ENCODE measurements around the gene ROPN1. TPM values are rescaled to one million over a fixed set of nuclear protein-coding genes. Genes with fewer than 3 reads are reported as not detected.
"Not testable (repeated sequence)": the region's sequence is repeated elsewhere in the genome, so short reads cannot be mapped to it uniquely, and the experiment has no call there.

The ROPN1 gene
- polyA plus RNA-seq, 5 donors = 0.19 to 0.42 (median 0.23) TPM

GRCh38 chr3:123997543-123997942 lies 5.6 kb upstream of the ROPN1 start:
- no peak for DNase-seq

GRCh38 chr3:123993818-123994217 lies 1.9 kb upstream of the ROPN1 start:
- DNase-seq = no peak

- DNase-seq = no peak
Measured at GRCh38 chr3:123986427-123986826, 5.5 kb downstream of the ROPN1 start.

- no peak for DNase-seq
Measured at GRCh38 chr3:123984957-123985356, 7.0 kb downstream of the ROPN1 start.

DNA sequence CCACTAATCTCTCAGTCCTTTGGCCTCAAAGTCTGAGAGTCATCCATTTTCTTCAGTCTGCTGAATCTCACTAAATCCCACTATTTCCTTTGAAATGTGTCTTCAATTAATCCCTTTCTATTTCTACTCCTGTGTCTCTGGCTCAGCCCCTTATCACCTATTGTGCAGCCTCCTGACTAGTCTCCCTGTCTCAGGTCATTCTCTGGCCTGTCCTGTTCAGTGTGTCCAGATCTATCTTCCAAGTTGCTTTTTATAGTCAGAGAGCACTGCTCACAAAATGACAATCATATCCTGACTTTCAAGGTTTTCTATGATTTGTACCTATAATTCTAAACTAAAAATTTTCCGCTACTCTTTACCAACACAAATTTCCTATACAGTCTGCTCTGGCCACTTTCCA lies 7.6 kb downstream of the ROPN1 start:
- DNase-seq = no peak

DNA sequence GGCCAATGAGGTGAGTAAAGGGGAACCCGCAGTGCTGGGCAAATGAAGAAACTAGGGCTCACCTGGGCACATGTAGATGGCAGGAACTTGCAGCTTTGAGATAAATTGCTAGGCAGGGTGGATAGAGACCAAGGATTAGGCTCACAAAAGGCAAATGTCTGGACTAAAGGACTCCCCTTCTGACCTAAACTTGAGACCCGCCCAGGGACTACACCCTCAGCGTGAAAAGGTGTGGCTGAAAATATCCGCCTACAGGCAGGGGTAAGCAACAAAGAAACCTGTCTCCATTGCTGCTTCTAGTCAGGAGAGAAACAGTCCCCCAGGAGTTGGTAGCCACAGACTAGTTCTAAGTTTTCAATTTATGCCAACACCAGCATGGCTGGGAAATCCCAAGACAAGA lies 10.6 kb downstream of the ROPN1 start:
- DNase-seq = not testable (repeated sequence)

DNA sequence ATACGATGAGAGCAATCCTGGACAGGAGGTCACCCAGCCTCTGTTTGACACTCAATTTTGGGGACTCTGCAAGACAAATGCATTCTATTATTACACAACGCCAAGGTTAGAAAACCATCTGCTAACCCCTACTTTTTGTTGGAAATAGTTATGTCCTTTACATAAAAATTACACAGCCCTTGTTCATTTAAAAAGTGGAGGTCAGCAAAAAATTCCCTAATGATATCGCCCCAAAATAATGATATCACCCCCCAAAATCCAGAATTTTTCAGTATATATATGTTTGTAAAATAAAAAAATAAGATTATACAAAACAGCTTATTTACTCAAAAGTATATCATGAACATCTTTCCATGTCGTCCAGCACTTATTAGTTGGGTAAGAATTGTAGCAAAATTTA lies 11.4 kb downstream of the ROPN1 start:
- DNase-seq = no peak

DNA sequence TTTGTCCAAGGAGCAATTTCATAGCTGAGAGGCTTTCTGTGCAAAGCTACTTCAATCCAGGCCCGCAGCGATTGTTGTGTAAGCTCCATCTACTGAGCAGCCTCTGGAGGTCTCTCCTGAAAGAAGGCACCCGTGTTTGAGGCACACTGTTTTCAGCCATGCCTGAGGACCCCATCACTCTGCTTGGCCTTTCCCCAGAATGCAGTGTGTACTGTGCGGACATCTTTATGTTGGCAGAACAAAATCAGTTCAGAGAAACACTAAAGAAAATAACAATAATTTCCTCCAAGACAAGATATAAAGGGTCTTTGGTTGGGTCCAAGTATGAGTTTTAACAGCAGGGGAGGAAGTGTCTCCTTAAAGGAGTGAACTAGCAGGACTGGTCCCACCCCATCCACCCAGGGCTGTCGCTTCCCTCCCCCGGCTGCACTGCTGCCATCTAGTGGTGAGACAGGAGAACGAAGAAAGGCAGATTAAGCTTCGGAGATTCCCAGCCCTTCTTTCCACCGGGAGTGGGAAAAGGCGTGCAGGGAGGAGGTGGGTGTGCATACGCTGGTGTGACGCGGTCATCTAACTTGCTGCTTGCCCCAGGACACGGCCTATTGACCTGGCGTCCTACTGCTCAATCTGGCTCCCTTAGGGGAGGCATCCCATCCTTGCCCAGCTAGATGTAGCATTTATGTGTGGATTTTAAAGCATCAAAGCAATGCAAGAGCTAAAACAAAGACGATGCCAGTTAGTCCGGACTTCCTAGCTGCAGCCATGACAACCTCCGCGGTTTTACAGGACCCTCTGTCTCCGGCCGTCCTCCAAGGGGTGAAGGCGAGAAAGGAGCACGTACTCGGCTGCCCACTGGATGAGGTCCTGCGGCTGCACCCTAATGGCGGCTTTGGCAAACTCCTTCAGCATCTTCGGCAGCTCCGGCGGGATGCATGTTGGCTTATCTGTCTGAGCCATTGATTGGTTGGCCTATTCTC lies 12.1 kb downstream of the ROPN1 start:
- peak; percentile 23 to 28 for DNase-seq

DNA sequence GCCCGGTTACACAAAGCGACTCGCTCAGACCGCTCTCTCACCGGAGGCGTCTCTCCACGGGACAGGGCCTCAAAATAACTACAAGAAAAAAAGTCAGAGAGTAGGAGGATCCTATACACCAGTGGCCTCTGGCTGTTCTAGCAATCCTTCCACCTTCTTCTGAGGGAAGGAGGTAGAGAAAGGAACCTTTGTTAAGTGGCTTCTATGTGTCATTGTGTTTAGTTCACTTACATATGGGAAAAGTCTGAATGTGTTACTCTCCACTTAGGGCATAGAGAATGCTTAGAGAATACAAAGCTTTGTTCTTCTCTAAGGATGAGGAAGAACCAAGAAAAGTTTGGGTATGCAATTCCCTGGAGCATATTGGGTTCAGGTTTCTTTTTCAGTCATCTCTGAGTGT lies 15.0 kb downstream of the ROPN1 start:
- not testable (repeated sequence) for DNase-seq

DNA sequence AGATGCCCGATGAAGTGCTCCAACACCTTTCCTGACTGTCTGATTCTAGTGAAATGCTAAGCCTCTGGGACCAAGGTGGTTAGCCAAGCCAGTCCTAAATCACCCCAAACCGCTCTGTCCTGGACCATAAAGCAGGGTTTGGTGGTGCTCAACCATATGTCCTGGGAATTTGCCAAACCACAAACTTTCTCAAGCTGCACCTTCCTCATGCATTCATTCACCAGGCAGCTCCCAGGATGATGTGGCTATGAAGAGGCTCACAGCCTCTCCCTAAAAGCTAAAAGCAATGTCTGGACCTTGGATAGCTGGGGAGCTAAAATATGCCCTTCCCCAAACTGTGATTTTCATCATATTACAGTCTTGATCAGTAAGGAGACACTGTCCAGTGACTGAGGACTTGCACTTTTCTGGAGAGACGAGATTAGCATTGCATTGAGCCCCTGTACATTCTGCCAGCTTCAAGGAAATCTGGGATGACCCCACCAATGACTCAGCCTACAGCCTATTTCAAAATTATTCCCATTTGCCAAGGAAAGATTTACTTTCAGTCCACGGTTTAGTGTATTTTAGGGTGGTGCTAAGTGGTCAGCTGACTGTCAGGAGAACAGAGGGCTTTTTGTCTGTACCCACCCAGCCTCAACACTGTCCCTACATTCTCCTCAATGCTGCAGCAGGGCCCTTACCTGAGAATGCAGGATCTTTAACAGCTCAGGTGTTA lies 15.6 kb downstream of the ROPN1 start:
- DNase-seq = not testable (repeated sequence)

DNA sequence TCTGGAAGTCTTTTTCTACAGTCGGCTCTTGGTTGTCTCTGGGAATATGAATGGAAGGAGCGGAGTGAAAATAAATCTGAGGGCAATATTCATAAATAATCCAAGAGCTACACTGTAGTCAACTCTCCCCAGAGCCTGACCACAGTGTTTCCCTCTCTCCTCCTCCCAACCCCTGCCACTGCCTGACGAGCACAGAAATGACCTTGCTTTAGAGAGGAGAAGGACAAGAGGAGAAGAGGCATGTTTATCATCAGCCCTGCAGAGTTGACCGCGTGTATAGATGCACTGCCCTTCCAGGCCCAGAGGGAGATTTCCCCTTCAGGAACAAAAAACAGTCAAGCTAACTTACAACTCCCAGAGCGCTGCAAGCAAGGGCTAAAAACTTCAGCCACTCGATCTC lies 16.9 kb downstream of the ROPN1 start:
- not testable (repeated sequence) for DNase-seq

DNA sequence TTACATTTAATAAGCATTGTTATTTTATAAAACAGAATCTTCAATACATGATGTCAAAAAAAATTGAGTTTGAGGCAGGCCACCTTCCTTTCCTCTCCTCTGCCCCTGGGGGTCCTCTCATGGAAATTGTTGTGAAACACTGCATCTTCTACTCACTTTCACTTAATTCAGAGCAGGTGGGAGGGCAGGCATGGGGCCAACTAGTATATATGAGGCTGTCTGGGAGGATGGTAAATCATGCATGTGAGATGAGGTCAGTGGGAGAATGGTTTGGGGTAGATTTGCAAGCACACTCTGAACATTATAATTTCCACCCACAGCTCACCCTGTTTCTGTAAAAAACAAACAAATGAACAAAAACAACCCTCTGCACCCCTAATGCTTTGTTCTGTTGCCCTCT lies 20.5 kb downstream of the ROPN1 start:
- no peak for DNase-seq

- not testable (repeated sequence) for DNase-seq
Measured at GRCh38 chr3:123967260-123967659, 24.7 kb downstream of the ROPN1 start.

DNA sequence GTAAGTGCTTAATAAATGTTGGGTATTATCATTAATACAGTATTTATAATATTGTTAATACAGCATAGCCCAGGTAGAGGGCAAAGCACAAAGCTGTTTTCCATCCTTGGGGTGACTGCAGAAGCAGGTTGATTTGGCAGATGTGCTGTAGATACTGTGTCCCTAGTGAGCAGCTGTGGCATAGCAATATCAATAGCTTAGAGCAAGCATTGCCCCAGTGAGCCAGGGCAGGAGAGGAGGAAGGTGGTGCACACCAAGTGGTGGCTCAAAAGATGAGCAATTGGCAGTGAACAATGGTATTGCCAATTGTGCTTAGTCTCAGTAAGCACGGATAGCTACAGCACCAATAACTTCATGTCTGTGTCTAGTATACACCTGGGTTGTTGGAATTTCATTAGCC lies 25.1 kb downstream of the ROPN1 start:
- DNase-seq = not testable (repeated sequence)

DNA sequence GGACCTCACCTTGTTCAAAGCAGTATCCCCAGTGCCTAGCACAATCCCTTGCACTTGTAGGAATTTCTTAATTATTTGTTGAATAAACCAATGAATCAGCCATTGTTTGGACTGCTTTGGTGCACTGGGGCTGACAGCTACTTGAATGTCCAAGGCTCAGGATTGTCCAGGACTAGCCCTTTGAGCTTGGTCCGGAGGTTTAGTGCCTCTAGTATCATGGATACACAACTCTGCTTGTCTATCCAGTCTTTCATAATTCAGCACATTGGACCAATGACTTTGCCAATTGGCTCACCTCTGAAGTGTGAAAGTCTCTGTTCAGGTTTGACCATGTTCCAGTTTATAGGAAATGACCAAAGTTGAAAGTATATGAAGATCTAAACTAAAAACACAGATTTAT lies 27.1 kb downstream of the ROPN1 start:
- not testable (repeated sequence) for DNase-seq

DNA sequence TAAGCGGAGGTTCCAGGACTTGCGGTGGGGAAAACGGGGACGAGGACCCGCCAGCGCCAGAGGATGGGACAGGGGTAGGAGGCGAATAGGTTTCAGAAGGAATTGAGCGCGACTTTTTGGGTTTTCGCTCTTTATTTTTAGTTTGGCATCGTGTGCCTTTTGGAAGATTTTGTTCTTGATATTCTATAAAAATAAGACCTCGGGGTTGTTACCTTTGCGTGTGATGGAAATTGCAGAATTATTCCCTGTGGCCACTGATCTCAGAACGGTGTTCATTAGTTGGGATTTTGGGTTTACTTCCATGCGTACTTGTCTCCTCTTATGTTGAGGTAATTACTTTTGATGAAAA lies 30.4 kb downstream of the ROPN1 start:
- no peak for DNase-seq

DNA sequence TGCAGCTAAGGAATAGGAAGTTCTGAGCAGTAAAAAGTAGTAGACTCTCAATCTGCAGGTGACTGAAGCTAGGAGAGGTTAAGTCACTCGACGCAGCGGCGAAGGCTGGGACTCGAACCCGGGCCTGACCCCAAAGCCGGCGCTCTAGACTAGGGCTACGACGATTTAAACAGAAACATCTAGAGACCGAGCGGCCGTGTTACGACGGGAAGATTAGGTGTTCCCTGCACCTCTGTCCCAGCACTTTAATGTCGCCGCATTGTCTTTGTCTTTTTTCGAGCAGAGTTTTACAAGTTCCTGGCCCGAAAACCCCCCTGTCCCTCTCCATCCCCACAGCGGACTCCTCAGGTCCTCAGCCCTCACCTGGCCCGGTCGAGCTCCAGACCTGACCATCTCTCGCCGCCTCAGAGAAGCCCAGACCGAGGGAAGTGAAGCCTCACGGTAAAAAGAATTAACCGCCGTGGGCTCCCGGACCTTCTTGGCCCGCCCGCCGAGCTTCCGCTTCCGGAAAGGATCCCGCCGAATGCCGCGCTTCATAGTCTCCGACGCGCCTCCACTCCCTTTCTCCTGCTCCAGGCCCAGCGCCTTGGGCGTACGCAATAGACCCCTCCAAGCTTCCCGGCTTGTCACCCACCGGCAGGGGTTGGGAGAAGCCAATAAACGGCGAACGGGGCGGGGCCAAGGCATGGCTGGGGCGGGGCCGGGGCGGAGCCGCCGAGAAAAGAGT lies 31.0 kb downstream of the ROPN1 start, which contains the start of gene CCDC14:
Gene CCDC14, minus strand, starts transcription at position 449 of the 727 bp plus-strand sequence. Its CDS starts 56 bp downstream, at position 393.
- peak; percentile 94 to 95 for DNase-seq

DNA sequence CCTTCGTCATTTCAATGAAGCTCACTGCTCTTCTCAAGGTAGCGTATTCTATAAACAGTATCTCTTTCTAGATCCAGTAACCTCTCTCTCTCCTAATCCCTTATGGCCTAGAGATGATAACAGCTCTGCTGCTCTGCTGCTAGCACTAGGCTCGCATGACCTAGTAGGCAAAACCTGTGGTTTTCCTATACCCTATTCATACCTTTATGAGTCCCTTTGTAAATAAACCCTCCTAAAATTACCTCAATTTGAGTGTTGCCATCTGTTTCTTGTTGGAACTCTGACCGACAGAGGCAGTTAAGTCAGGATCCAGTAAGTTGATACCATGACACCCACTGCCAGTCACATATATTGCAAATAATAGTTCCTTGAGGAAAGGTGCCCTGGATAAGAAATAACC lies 38.2 kb downstream of the ROPN1 start:
- no peak for DNase-seq

DNA sequence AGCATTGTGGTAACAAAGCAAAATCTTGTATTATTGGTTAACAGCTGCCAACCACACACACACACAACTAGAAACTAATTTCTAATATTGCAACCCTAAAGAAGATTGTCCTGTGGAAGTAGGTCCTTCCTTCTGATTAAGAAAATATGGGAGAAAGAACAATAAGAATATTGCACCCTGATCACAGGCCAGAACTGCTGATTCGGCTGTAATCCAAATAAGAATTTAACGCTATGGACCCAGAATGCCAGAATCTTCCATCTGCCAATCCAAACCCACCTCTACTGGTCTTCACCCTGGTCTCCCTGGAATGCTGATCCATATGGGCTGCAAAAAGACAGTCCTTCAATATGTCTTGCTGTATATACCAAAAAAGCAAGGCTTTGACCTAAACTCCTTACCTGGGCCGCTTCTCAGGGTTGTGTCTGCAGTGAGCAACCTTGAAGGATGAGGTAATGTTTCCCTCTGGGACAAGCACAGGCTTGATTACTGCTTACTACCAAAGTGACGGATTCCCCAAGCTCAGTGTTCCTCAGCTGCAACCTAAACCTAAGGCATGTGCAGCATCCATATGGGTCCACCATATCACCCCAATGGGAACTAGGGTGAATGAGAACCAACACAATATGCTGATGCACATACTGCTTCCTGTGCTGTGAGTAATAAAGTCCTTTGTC lies 38.9 kb downstream of the ROPN1 start:
- no peak for DNase-seq

DNA sequence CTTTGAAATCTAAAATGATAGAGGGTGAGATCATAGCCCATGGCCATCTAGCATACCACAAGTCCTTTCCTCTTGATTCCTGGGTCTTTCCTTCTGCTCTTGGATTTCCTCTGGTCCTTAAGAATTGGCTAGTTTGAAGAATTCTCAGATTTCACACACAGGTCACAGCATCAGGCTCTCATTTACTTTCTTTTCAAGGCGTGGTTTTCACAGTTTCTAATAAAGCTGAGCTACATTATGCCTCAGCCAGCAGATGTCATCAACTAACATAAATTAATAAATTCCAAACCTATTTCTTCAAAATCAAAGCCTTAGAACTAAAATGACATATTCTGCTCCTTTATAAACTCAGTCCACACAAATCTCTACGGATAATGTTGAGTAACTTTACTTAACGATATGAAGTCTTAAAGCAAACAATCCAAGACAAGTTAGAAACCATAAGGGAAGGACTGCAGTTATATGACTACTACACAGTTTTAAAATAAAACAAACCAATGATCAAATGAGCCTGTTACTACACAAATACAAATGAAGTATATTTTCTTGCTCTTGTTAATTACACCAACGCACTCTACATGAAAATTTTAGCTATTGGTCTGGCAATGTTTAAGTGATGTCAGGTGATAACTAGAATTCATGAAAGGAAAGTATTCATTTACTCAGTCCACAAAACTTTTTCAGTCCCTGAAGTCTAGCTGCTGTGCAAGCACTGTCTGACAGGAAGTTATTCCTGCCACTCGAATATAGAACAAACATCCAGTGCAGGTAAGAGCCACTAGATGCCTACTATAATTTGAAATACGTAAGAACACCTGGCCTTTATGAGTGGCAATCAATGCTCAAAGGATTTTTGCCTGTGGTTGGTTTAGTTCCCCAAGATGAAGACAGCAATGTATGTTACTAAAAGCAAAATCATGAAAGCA lies 40.1 kb downstream of the ROPN1 start:
- peak; percentile 30 to 47 for DNase-seq
